Astrocyte of the cerebellum (primary cell): ENCODE measurements around the gene RNPEP.
A peak's percentile ranks its signal among the peaks of the same experiment; 100 is the strongest.

Experiments used
- DNase-seq: peaks from one replicate; pipeline ENCODE4 v3.0.0-alpha.2; 2011; ENCODE audit warnings: low read depth
- H3K4me3 ChIP-seq: 2 replicates; pipeline ENCODE4 v1.5.1; 2011; ENCODE audit warnings: mild to moderate bottlenecking, low read depth, low read length, moderate library complexity
- in situ Hi-C: cut with HindIII; loops from 2 replicates; pipeline ENCODE4 v1.10.0; 2017; ENCODE audit warnings: low sequenced_read_pairs
- TF ChIP-seq, protein P1 (sequence below): IDR thresholded peaks from 2 replicates; pipeline ENCODE4 v1.5.1; 2012; ENCODE audit warnings: low read length, low read depth, moderate library complexity, mild to moderate bottlenecking; ENCODE audit errors: missing control alignments

The RNPEP gene

DNA sequence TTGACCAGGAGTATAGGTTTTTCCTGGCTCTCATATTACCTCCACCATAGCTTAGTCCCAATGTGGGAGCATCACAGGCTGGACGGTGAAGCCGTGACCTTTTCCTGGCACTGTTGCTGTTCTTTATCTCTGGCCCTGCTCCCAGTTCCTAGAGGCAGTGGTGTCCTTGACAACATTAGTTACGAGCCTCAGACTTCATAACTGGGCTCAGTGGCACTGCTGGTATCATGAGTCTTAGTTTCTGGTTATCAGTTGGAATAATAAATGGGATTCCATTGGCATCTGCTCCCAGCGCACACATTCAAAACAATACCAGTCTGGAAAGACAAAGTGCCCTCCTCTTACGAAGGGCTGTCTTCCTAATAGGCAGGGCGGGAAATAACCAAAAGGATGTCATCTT is 8.0 kb downstream of the RNPEP start:
- no peak for DNase-seq
- TF ChIP-seq, protein P1, sequence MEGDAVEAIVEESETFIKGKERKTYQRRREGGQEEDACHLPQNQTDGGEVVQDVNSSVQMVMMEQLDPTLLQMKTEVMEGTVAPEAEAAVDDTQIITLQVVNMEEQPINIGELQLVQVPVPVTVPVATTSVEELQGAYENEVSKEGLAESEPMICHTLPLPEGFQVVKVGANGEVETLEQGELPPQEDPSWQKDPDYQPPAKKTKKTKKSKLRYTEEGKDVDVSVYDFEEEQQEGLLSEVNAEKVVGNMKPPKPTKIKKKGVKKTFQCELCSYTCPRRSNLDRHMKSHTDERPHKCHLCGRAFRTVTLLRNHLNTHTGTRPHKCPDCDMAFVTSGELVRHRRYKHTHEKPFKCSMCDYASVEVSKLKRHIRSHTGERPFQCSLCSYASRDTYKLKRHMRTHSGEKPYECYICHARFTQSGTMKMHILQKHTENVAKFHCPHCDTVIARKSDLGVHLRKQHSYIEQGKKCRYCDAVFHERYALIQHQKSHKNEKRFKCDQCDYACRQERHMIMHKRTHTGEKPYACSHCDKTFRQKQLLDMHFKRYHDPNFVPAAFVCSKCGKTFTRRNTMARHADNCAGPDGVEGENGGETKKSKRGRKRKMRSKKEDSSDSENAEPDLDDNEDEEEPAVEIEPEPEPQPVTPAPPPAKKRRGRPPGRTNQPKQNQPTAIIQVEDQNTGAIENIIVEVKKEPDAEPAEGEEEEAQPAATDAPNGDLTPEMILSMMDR = no peak
- in situ Hi-C loops = no loop called here
- no peak overlapping the region for H3K4me3 ChIP-seq

DNA sequence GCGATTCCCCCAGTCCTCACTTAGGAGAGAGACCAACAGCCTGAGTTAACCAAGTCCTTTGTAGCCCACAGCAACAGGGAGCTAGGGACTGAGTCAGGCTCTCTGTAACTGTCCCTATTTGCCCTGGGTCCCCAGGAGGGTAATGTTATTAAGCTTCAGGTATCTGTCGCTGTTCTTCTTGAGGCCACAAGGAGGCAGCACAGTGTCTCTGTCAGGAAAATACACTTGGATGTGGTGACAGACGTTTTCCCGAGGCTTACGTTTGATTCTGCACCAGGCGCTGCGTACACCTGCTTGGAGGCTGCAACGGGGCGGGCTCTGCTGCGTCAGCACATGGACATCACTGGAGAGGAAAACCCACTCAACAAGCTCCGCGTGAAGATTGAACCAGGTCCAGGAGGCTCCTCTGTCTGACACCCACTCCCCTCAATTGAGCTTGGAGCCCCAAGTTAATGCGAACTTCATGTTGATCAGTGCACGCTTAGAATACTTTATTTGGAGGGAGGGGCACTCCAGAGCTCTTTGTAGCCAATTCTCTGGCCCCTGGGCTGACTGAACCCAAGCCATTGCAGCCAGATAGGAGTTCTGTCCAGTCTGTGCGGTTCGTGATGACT is 17.3 kb downstream of the RNPEP start:
- TF ChIP-seq, protein P1 = peak; percentile 76
- in situ Hi-C loops = loop anchor here (5.0 to 10.0 kb wide), 2 partner anchors 87 to 105 kb away; no protein-coding TSS in a partner anchor
- no peak overlapping the region for H3K4me3 ChIP-seq
- peak; percentile 15 for DNase-seq

GRCh38 chr1:202002507-202002906 is 20.1 kb downstream of the RNPEP start:
- in situ Hi-C loops = loop anchor here (10.0 kb wide), 1 partner anchor 102 kb away; no protein-coding TSS in a partner anchor
- TF ChIP-seq, protein P1 = no peak
- no peak for DNase-seq

DNA sequence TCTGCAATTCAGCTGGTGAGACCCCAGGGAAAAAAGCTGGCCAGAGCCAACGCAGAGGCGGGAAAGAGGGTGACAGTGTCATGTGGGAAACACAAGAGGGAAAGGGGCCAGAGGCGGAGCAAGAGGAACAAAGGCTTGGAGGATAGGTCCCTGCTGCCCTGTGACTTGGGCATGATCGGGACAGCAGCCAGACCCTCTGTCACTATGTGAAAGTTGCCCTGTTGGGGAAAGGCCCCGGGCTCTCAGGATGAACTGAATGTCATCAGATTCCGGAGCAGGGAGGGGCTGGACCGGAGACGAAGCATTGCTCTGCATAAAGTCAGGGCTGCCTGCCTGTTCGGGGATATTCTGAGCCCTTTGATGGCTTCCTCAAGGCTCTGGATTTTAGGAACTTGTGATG is 22.3 kb downstream of the RNPEP start:
- TF ChIP-seq, protein P1 = no peak
- no peak for DNase-seq
- H3K4me3 ChIP-seq = no peak overlapping the region
- in situ Hi-C loops = loop anchor here (10.0 kb wide), 1 partner anchor 100 kb away; no protein-coding TSS in a partner anchor

More at GRCh38 chr1:202002507-202002906, 20.1 kb downstream of the RNPEP start:
- H3K4me3 ChIP-seq = no peak overlapping the region

GRCh38 chr1:202005958-202006357 is 23.5 kb downstream of the RNPEP start:
- TF ChIP-seq, protein P1 = peak; percentile 49
- no peak overlapping the region for H3K4me3 ChIP-seq
- in situ Hi-C loops = loop anchor here (10.0 kb wide), 1 partner anchor 99 kb away; no protein-coding TSS in a partner anchor
- DNase-seq = no peak

- DNase-seq = no peak
- no peak overlapping the region for H3K4me3 ChIP-seq
- TF ChIP-seq, protein P1 = no peak
- in situ Hi-C loops = loop anchor here (10.0 kb wide), 1 partner anchor 97 kb away; no protein-coding TSS in a partner anchor
Measured at GRCh38 chr1:202007304-202007703, 24.9 kb downstream of the RNPEP start.
